A549 (cell line): ENCODE measurements around the gene IFFO2. TPM values are rescaled to one million over a fixed set of nuclear protein-coding genes. Genes with fewer than 3 reads are reported as not detected.

Experiments
- ATAC-seq, 2 experiments: fragments of 200-7000 bp in 1 of 2; fragments of >200 bp in 1 of 2; cut with Nextera tagmentation in 1 of 2; cut with Tn5 transposase in 1 of 2; 3 replicates each; pipeline versions ENCODE4 v1.8.0 to v1.9.1; 2018 to 2020; ENCODE audit warnings: mild to moderate bottlenecking in 1 of 2, moderate library complexity in 1 of 2
- CTCF ChIA-PET: fragments of 300-600 bp; sonication (Branson Sonifier 250); formaldehyde crosslinking; extraction: SDS; loops from one replicate; lab custom pipeline; 2021; ENCODE audit warnings: antibody characterized with exemption, inconsistent platforms; lab: Yijun Ruan, JAX
- POLR2A ChIA-PET: fragments of 350-600 bp; formaldehyde crosslinking; extraction: SDS; loops from one replicate; lab custom pipeline; 2021; ENCODE audit warnings: antibody characterized with exemption, inconsistent platforms; lab: Yijun Ruan, JAX
- DNase-seq, 2 experiments: peaks; one replicate each; pipeline versions ENCODE4 v3.0.0 to v3.0.0-alpha.2; 2011 to 2016; ENCODE audit warnings: low read depth in 1 of 2, low spot score in 1 of 2
- FAIRE-seq: peaks from 2 replicates; lab custom pipeline; 2011; peaks lifted over from hg19 to GRCh38; lab: Jason Lieb, UNC
- H3K27ac ChIP-seq, 2 experiments: fragments of >200 bp; sonication (Bioruptor Twin); formaldehyde crosslinking; 3 replicates each; pipeline ENCODE4 v1.5.1; 2016 to 2017
- H3K4me1 ChIP-seq: fragments of >200 bp; sonication (Bioruptor Twin); formaldehyde crosslinking; 3 replicates; pipeline ENCODE4 v1.6.1; 2016
- H3K4me2 ChIP-seq: fragments of >200 bp; sonication (Bioruptor Twin); formaldehyde crosslinking; 3 replicates; pipeline ENCODE4 v1.6.1; 2016
- H3K4me3 ChIP-seq: fragments of >200 bp; sonication (Bioruptor Twin); formaldehyde crosslinking; 3 replicates; pipeline ENCODE4 v1.5.1; 2016
- H3K9me3 ChIP-seq: fragments of >200 bp; sonication (Bioruptor Twin); formaldehyde crosslinking; 3 replicates; pipeline ENCODE4 v1.6.1; 2016
- BHLHE40 ChIP-seq: IDR thresholded peaks from 2 replicates; pipeline ENCODE4 v1.6.1; 2012; ENCODE audit warnings: low read depth, low read length, inconsistent platforms
- CBX2 ChIP-seq: fragments of 200-600 bp; sonication (generic); IDR thresholded peaks from 2 replicates; pipeline ENCODE4 v1.6.1; 2016; ENCODE audit warnings: low read depth, mild to moderate bottlenecking, borderline replicate concordance
- CBX8 ChIP-seq: fragments of 200-600 bp; sonication (generic); IDR thresholded peaks from 2 replicates; pipeline ENCODE4 v1.6.1; 2016
- ESRRA ChIP-seq: fragments of 150-350 bp; IDR thresholded peaks from 2 replicates; pipeline ENCODE4 v1.6.1; 2014; ENCODE audit warnings: mild to moderate bottlenecking, low read length, borderline replicate concordance
- FOSB ChIP-seq: fragments of 250-450 bp; sonication (Bioruptor Pico); IDR thresholded peaks from 2 replicates; pipeline ENCODE4 v1.5.0; 2020; ENCODE audit warnings: mild to moderate bottlenecking, moderate library complexity
- FOSL2 ChIP-seq, 2 experiments: fragments of 450-650 bp in 1 of 2; fragments of >200 bp in 1 of 2; sonication (Bioruptor Twin) in 1 of 2; formaldehyde crosslinking; IDR thresholded peaks; 2 replicates each; pipeline versions ENCODE4 v1.5.0 to v1.6.1; 2016 to 2020; ENCODE audit warnings: mild to moderate bottlenecking in 1 of 2, moderate library complexity in 1 of 2
- JUN ChIP-seq, 2 experiments: fragments of >200 bp; sonication (Bioruptor Twin); formaldehyde crosslinking; IDR thresholded peaks; 2 replicates in 1 of 2; 3 replicates in 1 of 2; pipeline ENCODE4 v1.6.1; 2016 to 2017
- KDM5A ChIP-seq: fragments of 200-600 bp; sonication (generic); IDR thresholded peaks from 2 replicates; pipeline ENCODE4 v1.6.1; 2016; ENCODE audit warnings: antibody characterized with exemption, mild to moderate bottlenecking
- MAZ ChIP-seq: fragments of 150-350 bp; IDR thresholded peaks from 2 replicates; pipeline ENCODE4 v1.6.1; 2014; ENCODE audit warnings: antibody characterized with exemption, low read depth, low read length, borderline replicate concordance
- MYC ChIP-seq: IDR thresholded peaks from 2 replicates; pipeline ENCODE4 v1.6.1; 2012; ENCODE audit warnings: mild to moderate bottlenecking, inconsistent platforms, low read length, improper control_type of control experiment, borderline replicate concordance
- NFE2L2 ChIP-seq: fragments of 150-350 bp; conservative IDR thresholded peaks from 2 replicates; pipeline ENCODE4 v1.6.1; 2014; ENCODE audit warnings: low read length
- PHF8 ChIP-seq: fragments of 200-600 bp; sonication (generic); IDR thresholded peaks from 2 replicates; pipeline ENCODE4 v1.6.1; 2016; ENCODE audit warnings: low read depth, mild to moderate bottlenecking, antibody characterized with exemption, moderate library complexity, borderline replicate concordance
- POLR2A ChIP-seq: IDR thresholded peaks from 2 replicates; pipeline ENCODE4 v1.6.1; 2012; ENCODE audit warnings: mild to moderate bottlenecking, low read length
- RAD21 ChIP-seq, 2 experiments: fragments of >200 bp in 1 of 2; sonication (Bioruptor Twin) in 1 of 2; formaldehyde crosslinking in 1 of 2; IDR thresholded peaks in 1 of 2; conservative IDR thresholded peaks in 1 of 2; 2 replicates in 1 of 2; 3 replicates in 1 of 2; pipeline ENCODE4 v1.6.1; 2012 to 2018; ENCODE audit warnings: inconsistent platforms in 1 of 2
- SMC3 ChIP-seq: fragments of >200 bp; sonication (Bioruptor Twin); formaldehyde crosslinking; IDR thresholded peaks from 3 replicates; pipeline ENCODE4 v1.6.1; 2018; ENCODE audit warnings: inconsistent platforms
- ZC3H11A ChIP-seq: fragments of 450-650 bp; IDR thresholded peaks from 2 replicates; pipeline ENCODE4 v1.6.1; 2014; ENCODE audit warnings: antibody characterized with exemption, mild to moderate bottlenecking
- ZFP36 ChIP-seq: fragments of 450-650 bp; IDR thresholded peaks from 2 replicates; pipeline ENCODE4 v1.6.1; 2014; ENCODE audit warnings: borderline replicate concordance; ENCODE audit not compliant: partially characterized antibody
- ZNF302 ChIP-seq: fragments of 250-450 bp; sonication (Bioruptor Pico); IDR thresholded peaks from 2 replicates; pipeline ENCODE4 v1.9.0; 2021; ENCODE audit warnings: inconsistent platforms, mild to moderate bottlenecking, moderate library complexity
- ZSCAN20 ChIP-seq: fragments of 250-450 bp; sonication (Bioruptor Pico); IDR thresholded peaks from 2 replicates; pipeline ENCODE4 v1.8.0; 2022; ENCODE audit warnings: mild to moderate bottlenecking, moderate library complexity
- WGBS: methylation state at CpG from one replicate; pipeline ENCODE4 v1.1.6; 2017; ENCODE audit errors: missing lambda C conversion rate; 5-methylcytosine and 5-hydroxymethylcytosine counted together
- polyA plus RNA-seq, 4 experiments: library from polyadenylated mRNA; depleted of rRNA in 3 of 4; stranded (reverse); fragments of >200 nt; fragmentation: RNase III in 1 of 4; extraction: RNeasy Plus Mini Kit Qiagen cat#74134 plus additional on column Dnase treatment in 1 of 4; gene quantifications; 2 replicates in 3 of 4; 3 replicates in 1 of 4; pipeline ENCODE4 v1.2.3, GENCODE V29; 2011 to 2017
- TF ChIP-seq, protein P1 (sequence below): fragments of >200 bp; sonication (Bioruptor Twin); formaldehyde crosslinking; IDR thresholded peaks from 3 replicates; pipeline ENCODE4 v1.5.1; 2016
- TF ChIP-seq, protein P2 (sequence below): IDR thresholded peaks from 2 replicates; pipeline ENCODE4 v1.6.1; 2012; ENCODE audit warnings: low read depth, borderline replicate concordance
- TF ChIP-seq, protein P3 (sequence below): fragments of 250-450 bp; sonication (Bioruptor Pico); IDR thresholded peaks from 2 replicates; pipeline ENCODE4 v1.5.0; 2021; ENCODE audit warnings: mild to moderate bottlenecking, moderate library complexity, borderline replicate concordance
- TF ChIP-seq, protein P4 (sequence below): fragments of 450-650 bp; IDR thresholded peaks from 2 replicates; pipeline ENCODE4 v1.6.1; 2014; ENCODE audit warnings: antibody characterized with exemption
- TF ChIP-seq, protein P5 (sequence below): fragments of >200 bp; sonication (Bioruptor Twin); formaldehyde crosslinking; IDR thresholded peaks from 2 replicates; pipeline ENCODE4 v1.6.1; 2016
- TF ChIP-seq, protein P6 (sequence below): fragments of >200 bp; sonication (Bioruptor Twin); formaldehyde crosslinking; IDR thresholded peaks from 3 replicates; pipeline ENCODE4 v1.6.1; 2016

IFFO2 gene
- polyA plus RNA-seq, 2 of the 4 experiments (the other 2 are of a cell fraction): 24.3 to 53.9 TPM

DNA sequence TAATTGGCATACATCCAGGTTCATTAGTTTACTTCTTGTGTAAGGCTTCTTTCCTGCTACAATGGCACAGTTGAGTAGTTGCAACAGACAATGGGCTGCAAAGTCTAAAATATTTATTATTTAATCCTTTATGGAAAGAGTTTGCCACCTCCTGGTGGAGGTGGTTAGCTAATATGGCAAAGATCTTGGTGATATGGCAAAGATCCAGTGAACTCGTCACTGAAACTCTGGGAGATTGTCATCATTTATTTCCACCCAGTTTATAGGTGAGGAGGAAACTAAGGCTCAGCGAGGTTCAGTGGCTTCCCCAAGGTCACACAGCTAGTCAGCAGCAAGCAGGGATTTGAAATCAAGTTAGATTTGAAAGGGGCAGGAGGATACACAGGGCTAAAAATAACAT lies 16.1 kb upstream of the IFFO2 start:
- CTCF ChIA-PET: interaction anchor here (1.1 to 2.9 kb wide), 7 partner anchors 9 to 141 kb away, joined by 3 to 9 read pairs (median 4); no protein-coding TSS in a partner anchor
- TF ChIP-seq MYC (no peak), SMC3 (0 out of 3 replicates have a peak, but pooled peaks have one; percentile 15), ZFP36 (peak; percentile 25), FOSB (CRISPR knock-in tag) (no peak), RAD21 (conservative IDR thresholded peaks at IDR 0.05 in 1 of 2, IDR thresholded peaks at IDR 0.05 in 1 of 2) (peak in 1 of 2 experiments; percentile 11; a peak in 2 of 5 replicates)
- TF ChIP-seq, protein P1, sequence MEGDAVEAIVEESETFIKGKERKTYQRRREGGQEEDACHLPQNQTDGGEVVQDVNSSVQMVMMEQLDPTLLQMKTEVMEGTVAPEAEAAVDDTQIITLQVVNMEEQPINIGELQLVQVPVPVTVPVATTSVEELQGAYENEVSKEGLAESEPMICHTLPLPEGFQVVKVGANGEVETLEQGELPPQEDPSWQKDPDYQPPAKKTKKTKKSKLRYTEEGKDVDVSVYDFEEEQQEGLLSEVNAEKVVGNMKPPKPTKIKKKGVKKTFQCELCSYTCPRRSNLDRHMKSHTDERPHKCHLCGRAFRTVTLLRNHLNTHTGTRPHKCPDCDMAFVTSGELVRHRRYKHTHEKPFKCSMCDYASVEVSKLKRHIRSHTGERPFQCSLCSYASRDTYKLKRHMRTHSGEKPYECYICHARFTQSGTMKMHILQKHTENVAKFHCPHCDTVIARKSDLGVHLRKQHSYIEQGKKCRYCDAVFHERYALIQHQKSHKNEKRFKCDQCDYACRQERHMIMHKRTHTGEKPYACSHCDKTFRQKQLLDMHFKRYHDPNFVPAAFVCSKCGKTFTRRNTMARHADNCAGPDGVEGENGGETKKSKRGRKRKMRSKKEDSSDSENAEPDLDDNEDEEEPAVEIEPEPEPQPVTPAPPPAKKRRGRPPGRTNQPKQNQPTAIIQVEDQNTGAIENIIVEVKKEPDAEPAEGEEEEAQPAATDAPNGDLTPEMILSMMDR: peak; percentile 21; the same call in 2 of the 3 replicates
- TF ChIP-seq, protein P2, sequence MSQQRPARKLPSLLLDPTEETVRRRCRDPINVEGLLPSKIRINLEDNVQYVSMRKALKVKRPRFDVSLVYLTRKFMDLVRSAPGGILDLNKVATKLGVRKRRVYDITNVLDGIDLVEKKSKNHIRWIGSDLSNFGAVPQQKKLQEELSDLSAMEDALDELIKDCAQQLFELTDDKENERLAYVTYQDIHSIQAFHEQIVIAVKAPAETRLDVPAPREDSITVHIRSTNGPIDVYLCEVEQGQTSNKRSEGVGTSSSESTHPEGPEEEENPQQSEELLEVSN: no peak
- TF ChIP-seq, protein P3, sequence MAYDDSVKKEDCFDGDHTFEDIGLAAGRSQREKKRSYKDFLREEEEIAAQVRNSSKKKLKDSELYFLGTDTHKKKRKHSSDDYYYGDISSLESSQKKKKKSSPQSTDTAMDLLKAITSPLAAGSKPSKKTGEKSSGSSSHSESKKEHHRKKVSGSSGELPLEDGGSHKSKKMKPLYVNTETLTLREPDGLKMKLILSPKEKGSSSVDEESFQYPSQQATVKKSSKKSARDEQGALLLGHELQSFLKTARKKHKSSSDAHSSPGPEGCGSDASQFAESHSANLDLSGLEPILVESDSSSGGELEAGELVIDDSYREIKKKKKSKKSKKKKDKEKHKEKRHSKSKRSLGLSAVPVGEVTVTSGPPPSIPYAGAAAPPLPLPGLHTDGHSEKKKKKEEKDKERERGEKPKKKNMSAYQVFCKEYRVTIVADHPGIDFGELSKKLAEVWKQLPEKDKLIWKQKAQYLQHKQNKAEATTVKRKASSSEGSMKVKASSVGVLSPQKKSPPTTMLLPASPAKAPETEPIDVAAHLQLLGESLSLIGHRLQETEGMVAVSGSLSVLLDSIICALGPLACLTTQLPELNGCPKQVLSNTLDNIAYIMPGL: no peak
- Histone ChIP-seq H3K9me3 (no peaks in the 10 kb centered on the region), H3K27ac (peak overlapping the region in 1 of 2 experiments; percentile 62; a peak in 3 of 6 replicates), H3K4me2 (no peak overlapping the region), H3K4me3 (no peak overlapping the region), H3K4me1 (peaks cover 25% of the 10 kb centered on the region)
- no peak for ATAC-seq
- POLR2A ChIA-PET: no interaction called here
- 21% methylated on average over 2 of the region's 2 CpGs for WGBS
- FAIRE-seq: no peak
- peak in 1 of 2 experiments; percentile 39 for DNase-seq

DNA sequence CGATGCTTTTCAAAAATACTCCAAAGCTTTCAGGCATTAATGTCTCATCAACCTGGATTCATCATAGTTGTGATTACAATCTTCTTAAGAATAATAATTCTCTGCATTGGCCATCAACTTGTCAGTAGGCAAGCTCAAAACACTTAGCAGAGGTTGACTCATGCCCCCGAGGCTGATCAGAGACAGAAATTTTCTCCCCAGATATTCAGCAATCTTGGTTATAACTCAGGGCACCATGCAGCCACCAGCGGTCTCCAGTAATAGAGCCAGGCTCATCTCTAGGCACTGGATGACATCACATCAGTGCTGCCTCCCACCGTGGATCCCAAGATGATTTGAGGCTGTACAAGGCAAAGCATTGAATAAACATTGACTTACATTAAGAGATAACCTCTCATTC lies 14.3 kb upstream of the IFFO2 start:
- 50% methylated on average over 4 of the region's 4 CpGs for WGBS
- no peak for DNase-seq
- 0 out of 3 replicates have a peak overlapping the region, but pooled peaks have one; percentile 14 for H3K4me2 ChIP-seq
- no peak for ATAC-seq
- H3K27ac ChIP-seq: peak overlapping the region in 1 of 2 experiments; percentile 13; a peak in 2 of 6 replicates
- TF ChIP-seq CBX2 (no peak), MAZ (no peak), NFE2L2 (no peak), CBX8 (no peak), ZNF302 (CRISPR knock-in tag) (no peak)
- TF ChIP-seq, protein P4, sequence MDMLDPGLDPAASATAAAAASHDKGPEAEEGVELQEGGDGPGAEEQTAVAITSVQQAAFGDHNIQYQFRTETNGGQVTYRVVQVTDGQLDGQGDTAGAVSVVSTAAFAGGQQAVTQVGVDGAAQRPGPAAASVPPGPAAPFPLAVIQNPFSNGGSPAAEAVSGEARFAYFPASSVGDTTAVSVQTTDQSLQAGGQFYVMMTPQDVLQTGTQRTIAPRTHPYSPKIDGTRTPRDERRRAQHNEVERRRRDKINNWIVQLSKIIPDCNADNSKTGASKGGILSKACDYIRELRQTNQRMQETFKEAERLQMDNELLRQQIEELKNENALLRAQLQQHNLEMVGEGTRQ: no peak
- CTCF ChIA-PET: interaction anchor here (0.7 to 1.0 kb wide), 2 partner anchors 9 to 58 kb away, joined by 3 to 6 read pairs; no protein-coding TSS in a partner anchor
- no peak for FAIRE-seq
- H3K4me1 ChIP-seq: peaks cover 29% of the 10 kb centered on the region
- POLR2A ChIA-PET: no interaction called here
- H3K4me3 ChIP-seq: no peak overlapping the region
- no peaks in the 10 kb centered on the region for H3K9me3 ChIP-seq

DNA sequence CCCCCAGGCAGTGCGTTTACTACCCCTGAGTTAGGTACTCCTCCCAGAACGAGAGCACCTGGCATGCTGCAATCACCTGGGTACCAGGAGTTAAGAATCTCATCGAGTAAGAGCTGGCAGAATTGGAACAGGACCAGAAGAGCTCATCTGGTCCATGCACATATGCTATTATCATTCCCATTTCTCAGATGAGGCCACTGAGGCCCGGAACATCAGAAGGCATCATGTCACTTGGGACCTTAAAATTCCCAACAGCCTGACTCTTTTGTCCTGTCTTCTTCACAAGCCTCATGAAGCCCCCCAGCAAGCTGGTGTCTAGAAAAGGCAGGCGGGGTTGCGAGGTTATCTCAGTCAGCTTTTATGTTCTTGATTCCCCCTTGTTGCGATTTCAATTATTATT lies 13.9 kb upstream of the IFFO2 start:
- no peak for ATAC-seq
- TF ChIP-seq POLR2A: no peak
- no peak for TF ChIP-seq ZSCAN20 (CRISPR knock-in tag)
- no peak for TF ChIP-seq BHLHE40
- TF ChIP-seq JUN (IDR thresholded peaks at IDR 0.05): no peak
- TF ChIP-seq, protein P5, sequence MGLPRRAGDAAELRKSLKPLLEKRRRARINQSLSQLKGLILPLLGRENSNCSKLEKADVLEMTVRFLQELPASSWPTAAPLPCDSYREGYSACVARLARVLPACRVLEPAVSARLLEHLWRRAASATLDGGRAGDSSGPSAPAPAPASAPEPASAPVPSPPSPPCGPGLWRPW: no peak
- TF ChIP-seq, protein P6, sequence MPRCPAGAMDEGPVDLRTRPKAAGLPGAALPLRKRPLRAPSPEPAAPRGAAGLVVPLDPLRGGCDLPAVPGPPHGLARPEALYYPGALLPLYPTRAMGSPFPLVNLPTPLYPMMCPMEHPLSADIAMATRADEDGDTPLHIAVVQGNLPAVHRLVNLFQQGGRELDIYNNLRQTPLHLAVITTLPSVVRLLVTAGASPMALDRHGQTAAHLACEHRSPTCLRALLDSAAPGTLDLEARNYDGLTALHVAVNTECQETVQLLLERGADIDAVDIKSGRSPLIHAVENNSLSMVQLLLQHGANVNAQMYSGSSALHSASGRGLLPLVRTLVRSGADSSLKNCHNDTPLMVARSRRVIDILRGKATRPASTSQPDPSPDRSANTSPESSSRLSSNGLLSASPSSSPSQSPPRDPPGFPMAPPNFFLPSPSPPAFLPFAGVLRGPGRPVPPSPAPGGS: no peak
- TF ChIP-seq KDM5A: no peak
- TF ChIP-seq ESRRA: no peak
- no peak for TF ChIP-seq FOSL2 (IDR thresholded peaks at IDR 0.05)
- TF ChIP-seq FOSL2 (CRISPR knock-in tag; IDR thresholded peaks at IDR 0.05): no peak
- TF ChIP-seq, protein P4: no peak
- TF ChIP-seq ZC3H11A: no peak
- no peak for TF ChIP-seq NFE2L2
- no peak for TF ChIP-seq PHF8

More for the DNA sequence above, 13.9 kb upstream of the IFFO2 start:
- ChIA-PET POLR2A (no interaction called here), CTCF (interaction anchor here (0.7 to 1.0 kb wide), 2 partner anchors 8 to 57 kb away, joined by 3 to 6 read pairs; no protein-coding TSS in a partner anchor)
- no peak overlapping the region for H3K4me3 ChIP-seq
- FAIRE-seq (no peak), DNase-seq (no peak)
- H3K27ac ChIP-seq: no peak overlapping the region
- H3K9me3 ChIP-seq: no peaks in the 10 kb centered on the region
- WGBS: 82% methylated on average over 7 of the region's 7 CpGs
- 0 out of 3 replicates have a peak overlapping the region, but pooled peaks have one; percentile 14 for H3K4me2 ChIP-seq
- peaks cover 33% of the 10 kb centered on the region for H3K4me1 ChIP-seq
